Thyroid gland (tissue), 4 donors: ENCODE results near the gene FAM168A.

Source experiments
- POLR2A ChIP-seq, 2 donors: fragments of 450-650 bp; IDR thresholded peaks; one replicate each; pipeline ENCODE4 v1.6.1; 2017; ENCODE audit warnings: antibody characterized with exemption in 2 of 2, mild to moderate bottlenecking in 2 of 2, moderate library complexity in 1 of 2
- TF ChIP-seq, protein P1 (sequence below), 6 experiments: fragments of 200-600 bp in 3 of 6; fragments of 450-650 bp in 3 of 6; sonication (generic) in 3 of 6; IDR thresholded peaks; one replicate each; pipeline ENCODE4 v1.5.1; 2016 to 2019; ENCODE audit warnings: antibody characterized with exemption in 6 of 6, mild to moderate bottlenecking in 2 of 6, inconsistent platforms in 1 of 6, moderate library complexity in 1 of 6

DNA sequence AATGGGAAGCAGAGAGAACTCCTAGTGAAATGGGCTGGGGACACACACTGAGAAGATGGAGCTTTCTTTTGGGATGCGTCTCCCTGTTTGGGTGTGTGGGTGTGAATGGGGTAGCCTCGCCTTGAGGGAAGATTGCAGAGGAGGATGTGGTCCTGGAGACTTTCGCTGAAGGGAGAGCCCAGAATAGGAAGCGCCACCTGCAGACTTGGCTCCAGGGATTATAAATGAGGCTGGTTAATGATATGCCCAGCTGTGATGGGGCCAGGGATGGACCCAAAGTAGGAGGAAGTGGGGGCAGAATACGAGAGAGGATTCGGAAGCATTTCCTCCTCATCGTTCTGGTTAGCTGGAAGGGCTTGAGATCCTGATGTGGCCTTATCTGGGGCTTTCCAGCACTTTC is 208.0 kb downstream of the FAM168A start:
- TF ChIP-seq, protein P1, sequence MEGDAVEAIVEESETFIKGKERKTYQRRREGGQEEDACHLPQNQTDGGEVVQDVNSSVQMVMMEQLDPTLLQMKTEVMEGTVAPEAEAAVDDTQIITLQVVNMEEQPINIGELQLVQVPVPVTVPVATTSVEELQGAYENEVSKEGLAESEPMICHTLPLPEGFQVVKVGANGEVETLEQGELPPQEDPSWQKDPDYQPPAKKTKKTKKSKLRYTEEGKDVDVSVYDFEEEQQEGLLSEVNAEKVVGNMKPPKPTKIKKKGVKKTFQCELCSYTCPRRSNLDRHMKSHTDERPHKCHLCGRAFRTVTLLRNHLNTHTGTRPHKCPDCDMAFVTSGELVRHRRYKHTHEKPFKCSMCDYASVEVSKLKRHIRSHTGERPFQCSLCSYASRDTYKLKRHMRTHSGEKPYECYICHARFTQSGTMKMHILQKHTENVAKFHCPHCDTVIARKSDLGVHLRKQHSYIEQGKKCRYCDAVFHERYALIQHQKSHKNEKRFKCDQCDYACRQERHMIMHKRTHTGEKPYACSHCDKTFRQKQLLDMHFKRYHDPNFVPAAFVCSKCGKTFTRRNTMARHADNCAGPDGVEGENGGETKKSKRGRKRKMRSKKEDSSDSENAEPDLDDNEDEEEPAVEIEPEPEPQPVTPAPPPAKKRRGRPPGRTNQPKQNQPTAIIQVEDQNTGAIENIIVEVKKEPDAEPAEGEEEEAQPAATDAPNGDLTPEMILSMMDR (IDR thresholded peaks at IDR 0.05) = no peak
- TF ChIP-seq POLR2A (IDR thresholded peaks at IDR 0.05) = no peak
